GM12873 (cell line): Measurements from ENCODE around the gene KCTD10.

Experiments used
- CTCF ChIP-seq: IDR thresholded peaks from 2 replicates; pipeline ENCODE4 v1.5.1; 2012; ENCODE audit warnings: low read depth, mild to moderate bottlenecking, moderate library complexity, low read length, control low read depth; ENCODE audit not compliant: insufficient read depth; ENCODE audit errors: missing control alignments

The KCTD10 gene

DNA sequence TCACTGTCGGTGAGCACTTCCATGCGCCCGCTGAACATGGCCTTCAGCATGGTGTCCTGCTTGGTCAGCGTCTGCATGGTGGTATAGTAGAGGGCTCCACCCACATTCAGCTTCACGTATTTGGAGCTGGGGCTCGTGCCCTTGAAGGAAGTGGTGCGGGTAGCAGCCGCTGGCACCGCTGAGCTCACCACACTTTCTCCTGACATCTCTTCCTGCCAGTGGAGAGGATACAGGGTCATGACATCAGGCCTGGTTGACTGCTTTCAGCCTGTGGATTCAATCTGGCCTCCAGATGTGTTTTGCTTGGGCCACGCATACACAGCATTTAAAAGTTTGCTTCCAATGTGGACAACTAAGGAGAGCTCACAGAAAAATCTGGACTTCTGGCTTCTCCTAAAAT, 7.6 kb downstream of the KCTD10 start:
- no peak for TF ChIP-seq CTCF

- TF ChIP-seq CTCF, result no peak
Measured at GRCh38 chr12:109467978-109468676, 9.0 kb downstream of the KCTD10 start.

DNA sequence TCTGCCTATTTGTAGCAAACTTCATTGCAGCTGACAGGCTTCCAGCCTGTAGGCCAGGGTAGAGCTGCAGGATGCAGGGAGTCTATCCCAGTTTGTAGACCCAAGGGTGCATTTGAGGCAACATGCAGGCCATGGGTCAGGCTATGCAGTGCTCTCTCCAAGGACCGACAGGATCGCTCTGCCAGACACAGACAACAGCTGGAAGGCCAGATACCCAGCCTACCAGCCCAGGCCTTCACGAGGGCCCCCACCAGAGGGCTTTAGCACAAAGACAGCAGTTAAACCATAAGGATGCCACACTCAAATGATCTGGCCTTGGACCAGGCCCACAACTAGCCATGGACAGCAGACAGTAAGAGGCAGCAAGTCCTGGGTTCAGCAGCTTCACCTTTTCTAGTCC, 10.3 kb downstream of the KCTD10 start:
- TF ChIP-seq CTCF, result no peak

DNA sequence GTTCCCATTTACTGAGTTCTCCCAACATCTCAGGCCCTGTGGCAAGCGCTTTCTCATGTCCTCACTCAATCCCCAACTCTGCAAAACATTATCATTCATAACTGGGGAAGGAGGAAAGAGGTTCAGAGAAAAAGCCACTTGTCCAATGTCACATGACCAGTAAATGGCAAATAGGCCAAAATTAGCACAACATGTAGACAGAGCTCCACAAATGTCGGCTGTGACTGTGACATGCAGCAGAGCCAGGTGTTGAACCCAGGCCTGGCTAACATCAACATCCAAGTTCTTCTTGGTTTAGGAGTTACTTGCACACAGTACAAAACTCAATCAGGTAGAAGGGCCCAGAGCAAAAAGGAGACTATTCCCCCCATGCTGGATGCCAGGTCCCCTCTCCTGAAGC, 10.8 kb downstream of the KCTD10 start:
- TF ChIP-seq CTCF, result no peak

DNA sequence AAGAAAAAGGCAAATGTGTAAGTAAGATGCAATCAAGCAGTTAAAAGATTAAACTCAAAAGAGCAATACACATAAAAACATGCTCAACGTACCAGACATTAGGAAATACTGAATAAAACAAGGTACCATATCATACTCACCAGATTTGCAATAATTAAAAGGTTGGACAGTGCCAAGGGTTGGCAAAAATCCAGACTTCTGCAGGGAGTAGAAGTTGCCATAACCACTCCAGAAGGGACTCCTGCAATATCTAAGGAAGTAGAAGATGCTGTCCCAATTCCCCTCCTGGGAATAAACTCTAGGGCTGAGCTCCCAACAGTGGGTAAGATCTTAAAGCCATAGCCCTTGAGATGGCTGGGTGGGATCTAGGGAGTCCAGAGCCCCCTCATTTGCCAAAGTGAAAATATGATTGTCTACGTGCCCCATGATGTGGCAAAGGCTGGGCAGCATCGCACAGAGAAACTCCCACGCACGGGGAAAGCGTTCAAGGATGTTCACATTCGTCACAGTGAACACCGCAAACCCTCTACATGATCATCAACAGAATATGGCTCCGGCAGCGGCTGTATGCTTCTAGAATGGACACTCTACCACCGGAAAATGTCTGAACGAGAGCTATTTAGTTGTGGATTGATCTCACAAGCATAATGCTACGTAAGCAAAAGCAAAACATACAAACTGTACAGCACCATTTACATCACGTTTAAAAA, 12.3 kb downstream of the KCTD10 start:
- no peak for TF ChIP-seq CTCF

DNA sequence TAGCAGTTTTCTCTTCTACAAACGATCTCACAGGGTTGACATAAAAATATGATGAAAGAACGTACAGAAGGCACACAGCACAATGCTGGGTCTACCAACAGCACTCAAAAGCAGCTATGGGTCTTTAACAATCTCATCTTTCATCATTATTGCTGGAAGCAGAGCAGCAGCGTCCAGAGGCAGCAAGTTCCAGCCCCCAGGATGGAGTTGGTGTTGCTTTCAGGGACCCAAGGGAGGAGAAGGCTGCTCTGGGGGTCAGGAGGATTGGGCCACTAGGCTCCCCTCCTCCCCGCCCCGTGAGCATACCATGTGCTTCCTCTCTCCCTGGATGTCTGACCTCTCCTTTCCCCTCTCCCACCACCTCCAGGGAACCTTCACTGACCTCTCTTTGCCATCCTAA, 13.3 kb downstream of the KCTD10 start:
- TF ChIP-seq CTCF, result no peak

DNA sequence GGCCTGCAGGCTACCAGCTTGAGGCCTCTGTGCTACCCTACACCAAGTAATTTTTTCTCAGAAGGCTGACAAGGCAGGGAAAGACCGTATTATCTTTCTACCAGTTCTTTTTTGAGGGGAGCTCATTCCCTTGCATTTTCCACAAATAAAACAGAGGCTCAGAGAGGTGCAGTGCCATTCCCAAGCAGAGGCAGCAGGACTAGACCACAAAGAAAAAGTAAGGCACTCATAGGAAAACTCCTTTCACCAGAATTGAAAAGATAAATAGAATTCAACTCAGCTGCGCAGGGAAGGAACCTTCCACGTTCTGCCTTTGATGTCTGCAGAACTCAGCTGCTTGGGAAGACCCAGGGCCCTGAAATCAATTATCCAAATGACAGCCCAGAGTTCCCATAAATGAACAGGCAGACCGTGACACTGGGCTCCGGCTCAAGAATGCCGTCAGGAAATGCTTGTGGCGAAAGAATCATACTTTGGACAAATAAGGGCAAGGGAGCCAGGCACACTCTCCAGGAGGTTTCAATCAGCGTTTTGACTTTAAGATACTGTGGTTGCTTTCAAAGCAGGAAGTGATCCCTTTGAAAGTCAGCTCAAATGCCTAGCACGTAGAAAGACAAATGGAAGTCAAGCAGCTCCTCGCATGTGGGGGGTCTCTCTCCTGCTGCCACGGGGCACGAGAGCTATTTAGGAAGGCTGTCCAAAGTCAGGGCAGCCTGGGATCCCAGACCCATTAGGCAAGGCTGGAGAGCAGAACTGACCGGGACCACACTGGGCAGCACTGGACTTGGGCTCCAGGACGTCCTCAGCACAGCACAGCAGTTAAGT, 14.0 kb downstream of the KCTD10 start:
- no peak for TF ChIP-seq CTCF
